HepG2 (cell line): ENCODE results near the gene NAIF1. TPM values are rescaled to one million over a fixed set of nuclear protein-coding genes. Genes with fewer than 3 reads are reported as not detected.

Experiments used
- GTF3A ChIP-seq: sonication (generic); formaldehyde crosslinking; conservative IDR thresholded peaks from 2 replicates; pipeline ENCODE4 v1.4.0; 2020; ENCODE audit warnings: mild to moderate bottlenecking, missing genetic modification reagents
- HNRNPUL1 ChIP-seq: fragments of 200-400 bp; formaldehyde crosslinking; IDR thresholded peaks from 2 replicates; pipeline ENCODE4 v1.6.1; 2017; ENCODE audit warnings: low read depth, mild to moderate bottlenecking, low read length, moderate library complexity
- HOXA5 ChIP-seq: sonication (generic); formaldehyde crosslinking; IDR thresholded peaks from 2 replicates; pipeline ENCODE4 v1.4.0; 2020; ENCODE audit warnings: missing genetic modification reagents
- SP140L ChIP-seq: sonication (generic); formaldehyde crosslinking; IDR thresholded peaks from 2 replicates; pipeline ENCODE4 v1.4.0; 2020; ENCODE audit warnings: missing genetic modification reagents, borderline replicate concordance
- ZNF17 ChIP-seq: sonication (generic); formaldehyde crosslinking; IDR thresholded peaks from 2 replicates; pipeline ENCODE4 v1.5.0; 2020; ENCODE audit warnings: mild to moderate bottlenecking, missing genetic modification reagents
- ZNF232 ChIP-seq: sonication (generic); formaldehyde crosslinking; IDR thresholded peaks from 2 replicates; pipeline ENCODE4 v1.4.0; 2020; ENCODE audit warnings: missing genetic modification reagents, borderline replicate concordance
- ZNF598 ChIP-seq: sonication (generic); formaldehyde crosslinking; IDR thresholded peaks from 2 replicates; pipeline ENCODE4 v1.5.1; 2020; ENCODE audit warnings: mild to moderate bottlenecking, missing genetic modification reagents, borderline replicate concordance
- polyA plus RNA-seq, 8 experiments: library from polyadenylated mRNA; depleted of rRNA in 3 of 8; stranded (reverse) in 7 of 8; unstranded in 1 of 8; fragments of >200 nt; fragmentation: Illumina TruSeq in 4 of 8; extraction: Trizol in 4 of 8; gene quantifications; 2 replicates each; pipeline versions ENCODE4 v1.2.1 to v1.2.3, GENCODE V29; 2011 to 2016; ENCODE audit warnings: low read depth in 4 of 8, missing spikeins in 1 of 8, mixed read lengths in 1 of 8; ENCODE audit not compliant: insufficient read depth in 1 of 8
- total RNA-seq, 5 experiments: library from RNA; depleted of rRNA; stranded (reverse); fragments of >200 nt; fragmentation: Illumina TruSeq; extraction: Trizol; gene quantifications; 2 replicates each; pipeline ENCODE4 v1.2.3, GENCODE V29; 2016; ENCODE audit warnings: low read depth in 1 of 5
- TF ChIP-seq, protein P1 (sequence below): sonication (generic); formaldehyde crosslinking; IDR thresholded peaks from 2 replicates; pipeline ENCODE4 v1.8.0; 2022; ENCODE audit warnings: mild to moderate bottlenecking, missing genetic modification reagents, moderate library complexity
- TF ChIP-seq, protein P2 (sequence below): sonication (generic); formaldehyde crosslinking; IDR thresholded peaks from 2 replicates; pipeline ENCODE4 v1.4.0; 2020; ENCODE audit warnings: mild to moderate bottlenecking, missing genetic modification reagents
- TF ChIP-seq, protein P3 (sequence below): IDR thresholded peaks from 2 replicates; pipeline ENCODE4 v1.6.1; 2018; ENCODE audit warnings: missing genetic modification reagents

Gene NAIF1
- total and polyA plus RNA-seq, 2 of the 13 experiments (the other 11 are each of a cell fraction or from before 2014, with no cell fraction given) = 6.0 to 6.9 TPM

DNA sequence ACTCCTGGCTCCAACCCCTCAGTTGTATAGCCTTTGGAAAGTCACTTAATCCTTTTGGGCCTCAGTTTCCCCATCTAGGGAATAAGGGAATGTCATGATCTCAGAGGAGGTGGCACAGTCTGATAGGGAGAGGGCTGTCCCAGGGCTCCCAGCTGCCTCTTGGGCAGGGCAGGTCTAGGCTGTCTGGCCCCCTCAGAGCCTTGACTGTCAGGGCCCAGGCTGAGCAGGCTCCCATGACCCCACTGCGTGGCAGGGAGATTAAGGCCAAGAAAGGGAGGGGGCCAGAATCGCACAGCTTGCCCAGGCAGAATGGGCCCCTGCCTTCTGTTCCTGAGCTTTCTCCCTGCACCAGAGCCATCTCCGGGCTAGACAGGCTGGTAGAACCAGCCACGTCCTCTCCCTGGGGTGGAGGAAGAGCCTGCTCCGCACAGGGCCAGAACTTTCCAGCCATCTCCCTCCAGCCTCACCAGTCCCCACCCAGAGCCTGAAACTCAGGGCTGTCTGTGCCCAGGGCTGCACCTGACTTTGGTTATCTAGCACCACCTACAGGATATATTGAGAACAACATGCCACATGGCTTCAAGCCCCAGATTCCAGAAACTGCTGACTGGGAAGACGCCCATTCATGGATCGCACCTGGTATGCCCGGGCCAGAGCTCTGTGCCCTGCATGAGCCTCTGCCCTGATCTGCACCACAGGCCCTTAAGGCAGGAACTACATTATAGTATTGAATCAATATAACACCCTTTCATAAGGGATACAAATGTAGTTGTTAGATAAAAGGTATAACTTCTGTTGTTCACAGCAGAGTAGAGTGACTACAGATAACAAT, 32.1 kb downstream of the NAIF1 start (continued):
- TF ChIP-seq, protein P1, sequence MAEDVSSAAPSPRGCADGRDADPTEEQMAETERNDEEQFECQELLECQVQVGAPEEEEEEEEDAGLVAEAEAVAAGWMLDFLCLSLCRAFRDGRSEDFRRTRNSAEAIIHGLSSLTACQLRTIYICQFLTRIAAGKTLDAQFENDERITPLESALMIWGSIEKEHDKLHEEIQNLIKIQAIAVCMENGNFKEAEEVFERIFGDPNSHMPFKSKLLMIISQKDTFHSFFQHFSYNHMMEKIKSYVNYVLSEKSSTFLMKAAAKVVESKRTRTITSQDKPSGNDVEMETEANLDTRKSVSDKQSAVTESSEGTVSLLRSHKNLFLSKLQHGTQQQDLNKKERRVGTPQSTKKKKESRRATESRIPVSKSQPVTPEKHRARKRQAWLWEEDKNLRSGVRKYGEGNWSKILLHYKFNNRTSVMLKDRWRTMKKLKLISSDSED (CRISPR knock-in tag) = no peak
- TF ChIP-seq ZNF17 (CRISPR knock-in tag) (no peak), HNRNPUL1 (no peak), ZNF232 (no peak), GTF3A (CRISPR knock-in tag) (no peak), SP140L (CRISPR knock-in tag) (peak; percentile 67; the same call in 1 of the 2 replicates), ZNF598 (no peak), HOXA5 (CRISPR knock-in tag) (no peak)
- TF ChIP-seq, protein P2, sequence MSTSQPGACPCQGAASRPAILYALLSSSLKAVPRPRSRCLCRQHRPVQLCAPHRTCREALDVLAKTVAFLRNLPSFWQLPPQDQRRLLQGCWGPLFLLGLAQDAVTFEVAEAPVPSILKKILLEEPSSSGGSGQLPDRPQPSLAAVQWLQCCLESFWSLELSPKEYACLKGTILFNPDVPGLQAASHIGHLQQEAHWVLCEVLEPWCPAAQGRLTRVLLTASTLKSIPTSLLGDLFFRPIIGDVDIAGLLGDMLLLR (CRISPR knock-in tag) = no peak
- TF ChIP-seq, protein P3, sequence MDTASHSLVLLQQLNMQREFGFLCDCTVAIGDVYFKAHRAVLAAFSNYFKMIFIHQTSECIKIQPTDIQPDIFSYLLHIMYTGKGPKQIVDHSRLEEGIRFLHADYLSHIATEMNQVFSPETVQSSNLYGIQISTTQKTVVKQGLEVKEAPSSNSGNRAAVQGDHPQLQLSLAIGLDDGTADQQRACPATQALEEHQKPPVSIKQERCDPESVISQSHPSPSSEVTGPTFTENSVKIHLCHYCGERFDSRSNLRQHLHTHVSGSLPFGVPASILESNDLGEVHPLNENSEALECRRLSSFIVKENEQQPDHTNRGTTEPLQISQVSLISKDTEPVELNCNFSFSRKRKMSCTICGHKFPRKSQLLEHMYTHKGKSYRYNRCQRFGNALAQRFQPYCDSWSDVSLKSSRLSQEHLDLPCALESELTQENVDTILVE (CRISPR knock-in tag) = 0 out of 2 replicates have a peak, but pooled peaks have one; percentile 47
